Fibroblast of skin of right quadriceps (primary cell): ENCODE results near the gene DIAPH2.
A peak's percentile ranks its signal among the peaks of the same experiment; 100 is the strongest.

Experiments used
- DNase-seq: peaks from one replicate; pipeline ENCODE4 v3.0.0-alpha.2; 2013

The DIAPH2 gene

DNA sequence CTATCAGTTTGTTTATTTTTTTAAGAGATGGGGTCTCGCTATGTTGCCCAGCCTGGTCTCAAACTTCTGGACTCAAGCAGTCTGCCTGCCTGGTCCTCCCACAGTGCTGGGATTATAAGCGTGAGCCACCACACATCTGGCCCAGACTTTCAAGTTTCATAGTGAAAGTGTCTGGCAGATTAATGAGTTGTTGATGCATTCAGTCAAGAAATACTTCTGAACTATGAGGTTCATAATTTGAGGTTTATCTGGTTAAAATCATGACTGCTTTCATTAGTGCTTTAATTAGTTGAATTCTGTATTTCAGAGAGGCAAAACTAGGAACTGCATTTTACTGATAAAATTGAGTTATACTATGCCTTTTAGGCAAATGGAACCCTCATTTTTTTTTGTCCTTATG, 837.7 kb downstream of the DIAPH2 start:
- no peak for DNase-seq

DNA sequence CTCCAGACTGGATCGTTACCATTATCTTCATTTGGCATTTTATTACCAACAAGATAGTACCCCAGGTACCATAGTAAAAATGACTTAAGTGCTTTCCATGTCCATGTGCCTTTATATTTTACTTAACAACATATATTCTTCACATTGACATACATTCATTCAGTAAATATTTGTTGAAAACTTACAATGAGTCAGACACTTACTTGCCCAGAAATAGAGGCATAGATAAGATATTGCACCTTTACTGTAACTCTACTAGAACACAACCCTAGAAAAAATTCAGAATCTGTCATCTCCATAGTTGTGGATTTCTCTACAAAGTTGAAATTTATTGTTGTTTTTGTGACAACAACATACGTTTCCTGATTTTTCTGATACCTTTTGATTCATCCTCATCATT, 839.7 kb downstream of the DIAPH2 start:
- DNase-seq, result no peak

DNA sequence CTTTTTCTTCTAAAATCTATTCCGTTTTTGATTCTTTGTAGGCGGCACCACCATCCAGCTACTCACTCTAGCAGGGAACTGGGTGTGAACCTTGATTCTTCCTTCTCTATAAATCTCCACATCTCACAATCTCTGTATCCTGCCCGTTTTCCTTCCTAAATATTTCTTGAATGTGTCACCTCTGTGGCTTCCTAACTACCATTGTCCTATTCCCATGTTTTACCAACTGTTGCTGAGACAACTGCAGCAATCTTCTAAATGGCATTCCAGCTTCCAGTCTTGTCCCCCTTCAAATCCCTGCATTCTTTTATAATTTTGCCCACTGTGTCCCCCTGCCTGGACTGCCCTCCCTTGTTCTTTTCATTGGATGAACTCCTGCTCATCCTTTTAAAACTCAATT, 840.4 kb downstream of the DIAPH2 start:
- DNase-seq, result peak; percentile 34

DNA sequence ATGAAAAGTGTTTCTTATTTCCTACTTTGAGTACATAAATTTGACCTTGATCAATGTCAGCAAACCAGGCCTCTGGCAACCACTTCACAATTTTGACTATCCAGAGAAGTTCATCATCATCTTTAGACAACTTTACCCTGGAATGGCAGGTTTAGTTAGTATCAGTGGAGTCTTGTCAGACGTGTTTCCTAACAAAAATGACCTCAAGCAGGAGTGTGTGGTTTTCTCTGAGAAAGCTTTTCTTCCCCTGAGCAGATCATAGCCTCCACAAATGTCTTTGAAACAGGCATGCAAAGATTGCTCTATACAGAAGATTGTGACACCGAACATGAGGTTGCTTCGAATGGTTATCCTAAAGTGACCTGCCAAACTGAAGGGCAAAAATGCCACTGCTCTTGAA, 841.3 kb downstream of the DIAPH2 start:
- DNase-seq, result no peak

DNA sequence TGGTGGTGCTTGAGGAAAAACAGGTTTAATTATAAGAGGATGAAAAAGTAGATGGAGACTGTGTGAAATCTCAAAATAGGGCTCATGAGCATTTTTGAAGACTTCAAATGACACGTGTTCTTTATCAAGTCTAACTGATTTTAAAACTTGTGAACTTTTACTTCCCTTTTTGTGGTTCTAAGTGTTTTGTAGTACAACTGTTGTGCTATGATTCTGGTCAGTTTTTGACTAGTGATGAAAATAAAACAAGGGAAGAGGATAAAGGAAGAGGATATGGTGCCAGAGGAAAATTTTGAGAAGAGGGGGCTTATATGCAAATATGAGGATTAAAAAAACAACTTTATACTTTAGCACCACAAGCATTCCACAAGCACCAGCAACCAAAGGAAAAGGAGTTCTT, 843.1 kb downstream of the DIAPH2 start:
- DNase-seq, result no peak

DNA sequence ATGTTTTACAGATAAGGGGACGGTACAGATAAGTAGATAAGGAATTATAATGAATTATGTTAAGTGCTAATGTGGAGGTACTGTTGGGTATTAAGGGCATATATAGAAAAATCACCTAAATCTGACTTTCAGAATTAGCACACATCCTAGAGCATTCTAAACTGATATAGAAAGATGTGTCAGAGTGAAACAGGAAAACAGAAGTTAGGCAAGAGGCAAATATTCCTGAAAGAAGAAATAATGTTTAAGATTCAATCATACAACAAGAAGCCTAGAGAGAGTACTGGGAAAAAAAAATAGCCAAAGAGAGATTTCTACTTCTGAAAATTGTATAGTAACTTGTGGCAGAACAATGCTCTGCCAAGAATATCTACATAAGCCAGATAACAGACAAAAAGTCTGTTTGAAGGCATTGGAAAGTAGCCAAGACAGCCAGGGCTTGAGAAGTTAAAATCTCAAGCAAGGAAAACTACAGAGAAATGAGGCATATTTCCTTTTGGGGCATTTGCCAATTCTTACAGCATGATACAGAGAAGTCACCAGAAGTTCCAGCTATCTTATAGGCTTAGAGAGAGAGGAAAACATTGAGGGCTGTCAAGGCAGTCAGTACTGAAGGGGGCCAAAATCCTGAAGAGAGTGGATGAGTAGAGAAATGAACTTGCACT, 845.0 kb downstream of the DIAPH2 start:
- peak; percentile 28 for DNase-seq

DNA sequence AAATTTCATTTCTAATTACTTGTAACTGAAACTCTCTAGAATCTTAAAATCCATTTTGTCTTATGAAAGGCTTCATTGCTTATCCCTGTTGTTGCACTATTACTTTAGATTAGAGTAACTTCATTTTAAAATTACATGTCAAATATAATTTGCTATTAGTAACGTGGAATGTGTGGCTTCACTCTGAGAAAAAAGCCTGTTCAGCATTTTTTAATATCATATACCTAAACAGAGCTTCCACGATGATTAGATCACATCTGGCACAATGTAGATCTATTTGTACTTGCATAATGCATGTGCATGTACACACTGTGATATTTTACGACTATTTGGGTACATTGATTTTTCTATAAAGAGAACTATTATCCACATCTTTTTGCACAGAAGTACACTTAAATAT, 847.2 kb downstream of the DIAPH2 start:
- DNase-seq, result no peak

DNA sequence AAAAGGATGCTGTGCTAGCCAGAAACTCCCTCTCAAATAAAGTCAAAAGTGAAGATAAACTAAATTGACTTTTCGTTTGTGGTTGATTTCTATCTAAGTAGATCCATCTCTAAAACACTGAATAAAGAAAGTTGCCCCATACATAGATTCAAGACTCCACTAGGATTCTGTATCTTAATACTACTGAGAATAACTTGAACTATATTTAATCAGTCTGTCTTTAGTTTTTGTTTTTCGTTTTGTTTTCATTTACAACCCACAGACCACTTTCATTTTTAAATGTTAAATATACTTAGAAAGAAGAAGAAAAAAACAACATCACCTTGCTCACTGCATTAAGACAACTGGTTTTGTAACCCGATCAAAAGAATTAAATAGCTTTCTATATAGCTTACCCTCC, 854.1 kb downstream of the DIAPH2 start:
- DNase-seq, result no peak

DNA sequence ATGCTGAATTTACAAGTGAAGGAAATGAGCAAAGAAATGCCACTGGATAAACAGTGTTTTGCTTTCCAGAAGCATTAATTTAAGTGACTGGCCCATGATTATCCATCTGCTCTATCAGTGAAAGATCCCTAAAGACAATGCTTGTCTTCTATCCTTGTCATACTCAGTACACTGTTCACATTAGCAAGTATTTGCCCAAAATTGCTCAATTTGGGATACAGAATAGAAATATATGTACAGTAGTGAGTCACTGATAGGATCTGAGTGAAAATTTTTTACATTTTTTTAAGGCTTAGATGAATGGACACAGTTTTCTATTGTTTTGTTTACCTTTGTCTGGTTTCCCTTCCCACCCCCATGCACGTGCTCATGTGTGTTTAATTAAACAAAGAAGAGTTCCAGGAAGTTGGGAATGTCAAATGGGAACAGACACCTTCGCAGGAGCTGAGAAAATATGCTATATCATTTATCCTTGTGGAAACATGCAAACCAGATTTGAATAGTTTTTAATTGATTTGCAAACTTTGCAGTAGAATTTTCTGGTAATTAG, 855.4 kb downstream of the DIAPH2 start:
- DNase-seq, result no peak

DNA sequence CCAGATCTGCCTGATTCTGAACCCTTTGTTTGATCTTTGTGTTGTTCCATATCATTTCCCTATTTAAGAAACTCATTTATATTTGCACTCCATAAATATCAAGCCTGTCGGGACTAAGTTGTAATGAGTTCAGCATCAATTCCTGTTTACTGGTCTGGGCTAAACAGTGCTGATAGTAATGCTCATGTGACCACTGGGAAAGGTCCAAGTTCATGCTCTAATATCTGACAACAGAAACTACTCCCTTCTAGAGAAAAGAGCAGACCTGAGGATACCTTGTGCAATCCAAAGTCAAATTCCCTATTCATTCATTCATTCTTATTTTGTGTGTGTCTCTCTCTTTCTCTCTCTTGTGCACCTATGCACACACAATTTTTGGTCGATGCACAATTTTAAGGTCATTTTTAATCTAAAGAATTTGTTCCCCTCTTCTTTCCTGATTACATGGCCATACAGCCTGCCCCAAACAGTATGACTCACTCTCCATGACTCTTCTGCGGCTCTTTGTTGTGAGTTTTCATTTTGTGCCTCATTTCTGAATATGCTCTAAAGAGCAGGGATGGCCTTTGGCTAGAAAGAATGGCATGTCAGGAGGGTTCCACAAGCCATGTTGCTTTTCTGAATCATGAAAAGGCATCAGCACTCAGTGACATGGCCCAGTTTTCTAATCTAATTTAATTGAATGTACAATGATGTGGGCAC, 863.4 kb downstream of the DIAPH2 start:
- DNase-seq, result no peak

DNA sequence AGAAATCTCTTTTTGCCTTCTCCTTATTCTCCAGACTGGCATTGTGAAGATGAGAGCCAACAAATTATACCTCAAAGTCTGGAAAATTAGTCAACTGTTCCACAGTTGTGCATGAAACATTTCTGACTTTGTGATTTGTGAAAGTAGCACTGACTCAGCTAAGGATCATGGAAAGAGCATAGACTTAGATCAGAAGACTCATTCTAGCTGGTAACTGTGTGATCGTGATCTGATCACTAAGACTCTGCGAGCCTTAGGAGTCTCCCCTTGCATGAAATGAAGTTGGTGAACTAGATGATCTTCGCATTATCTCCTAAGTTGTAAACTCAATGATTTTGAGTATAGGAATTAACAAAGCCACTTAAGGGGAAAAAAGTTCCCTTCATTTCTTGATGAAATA, 867.2 kb downstream of the DIAPH2 start:
- DNase-seq, result no peak

DNA sequence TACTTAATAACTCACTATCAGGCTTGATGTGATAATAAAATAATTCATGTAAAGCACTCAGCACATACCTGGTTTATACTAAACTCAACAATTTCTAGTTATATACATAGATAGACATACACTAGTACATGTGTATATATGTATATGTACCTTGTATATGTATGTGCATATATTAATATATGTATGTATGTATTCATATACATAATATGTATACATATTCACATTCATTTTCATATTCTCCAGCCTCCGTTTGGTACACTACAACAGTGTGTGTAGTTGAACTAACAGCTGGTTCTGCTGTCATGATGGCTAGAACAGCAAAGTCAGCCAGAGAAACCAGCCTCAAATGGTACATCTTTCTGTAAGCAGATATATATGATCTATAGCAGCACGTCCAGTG, 869.2 kb downstream of the DIAPH2 start:
- no peak for DNase-seq

DNA sequence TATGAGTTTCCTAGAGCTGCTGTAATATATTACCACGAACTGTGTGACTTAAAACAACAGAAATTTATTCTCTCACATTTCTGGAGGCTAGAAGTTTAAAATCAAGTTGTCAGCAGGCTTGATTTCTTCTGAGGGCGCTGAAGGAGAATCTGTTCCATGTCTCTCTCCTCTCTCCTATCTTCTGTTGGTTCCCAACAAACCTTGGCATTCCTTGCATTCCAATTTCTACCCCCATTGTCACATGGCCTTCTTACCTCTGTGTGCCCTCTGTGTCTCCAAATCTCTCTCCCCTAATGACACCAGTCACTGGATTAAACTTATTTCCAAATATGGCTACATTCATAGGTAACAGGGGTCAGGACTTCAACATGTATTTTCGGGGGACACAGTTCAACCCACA, 871.7 kb downstream of the DIAPH2 start:
- DNase-seq, result no peak

DNA sequence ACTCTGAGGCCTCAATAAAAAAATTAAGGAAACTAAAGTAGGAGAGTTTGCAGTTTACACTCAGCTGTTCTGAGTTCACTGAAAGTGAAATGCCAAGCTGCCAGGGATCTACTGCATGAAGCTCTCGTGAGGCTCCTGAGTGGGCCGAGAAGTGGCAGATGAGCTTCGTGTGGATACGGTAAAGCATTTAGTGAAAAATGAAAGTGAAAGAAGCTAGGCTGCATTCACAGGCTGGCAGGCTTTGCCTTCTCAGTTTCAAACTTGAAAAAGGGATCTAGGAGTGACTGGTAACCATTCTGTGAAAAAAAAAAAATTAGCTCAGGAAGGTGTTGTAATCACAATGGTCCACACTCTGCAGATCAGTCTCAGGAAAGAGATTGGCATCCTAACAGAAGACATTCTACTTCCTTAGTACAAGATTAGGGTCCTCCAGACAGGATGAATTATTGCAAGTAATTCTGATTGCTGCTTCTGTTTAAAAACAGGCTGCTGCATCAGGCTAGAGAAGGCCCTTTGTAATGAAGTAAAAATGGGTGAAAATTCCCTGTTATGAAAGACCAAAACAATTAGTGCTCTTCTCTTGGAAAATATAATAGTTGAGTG, 879.0 kb downstream of the DIAPH2 start:
- DNase-seq, result peak; percentile 42

DNA sequence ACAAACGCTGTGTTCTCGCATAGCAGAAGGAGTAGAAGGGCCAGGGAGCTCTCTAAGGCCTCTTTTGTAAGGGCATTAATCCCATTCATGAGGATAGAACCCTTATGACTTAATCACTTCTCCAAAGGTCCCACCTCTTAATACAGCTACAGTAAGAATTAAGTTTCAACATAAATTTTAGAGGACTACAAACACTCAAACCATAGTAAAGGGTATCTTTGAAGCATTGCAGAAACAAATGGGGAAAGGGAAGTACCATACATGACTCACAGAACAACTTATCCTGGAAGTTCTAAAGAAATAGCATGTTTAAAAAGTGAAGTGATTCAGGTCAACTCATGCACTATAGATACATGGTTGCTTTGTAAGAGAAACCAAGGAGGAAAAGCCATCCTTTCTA, 879.9 kb downstream of the DIAPH2 start:
- DNase-seq, result no peak

DNA sequence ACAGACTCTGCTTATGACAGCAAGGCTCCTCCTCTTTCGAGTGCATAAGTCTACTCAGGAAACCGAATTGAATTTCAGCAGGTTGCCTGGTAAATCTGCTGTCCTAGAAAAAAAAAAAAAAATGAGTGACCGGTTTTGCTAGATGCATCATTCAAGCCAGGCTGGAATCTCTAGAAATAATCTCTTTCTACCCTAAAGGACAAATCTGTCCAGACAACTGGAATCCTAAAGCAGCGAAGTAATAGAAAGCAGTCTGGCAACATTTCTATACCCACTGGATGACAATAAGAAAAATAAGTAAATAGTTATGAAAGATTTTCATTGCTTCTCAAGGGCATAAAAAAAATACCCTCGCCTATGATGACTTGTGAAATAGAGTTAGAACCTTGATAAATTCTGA, 902.5 kb downstream of the DIAPH2 start:
- DNase-seq, result no peak

DNA sequence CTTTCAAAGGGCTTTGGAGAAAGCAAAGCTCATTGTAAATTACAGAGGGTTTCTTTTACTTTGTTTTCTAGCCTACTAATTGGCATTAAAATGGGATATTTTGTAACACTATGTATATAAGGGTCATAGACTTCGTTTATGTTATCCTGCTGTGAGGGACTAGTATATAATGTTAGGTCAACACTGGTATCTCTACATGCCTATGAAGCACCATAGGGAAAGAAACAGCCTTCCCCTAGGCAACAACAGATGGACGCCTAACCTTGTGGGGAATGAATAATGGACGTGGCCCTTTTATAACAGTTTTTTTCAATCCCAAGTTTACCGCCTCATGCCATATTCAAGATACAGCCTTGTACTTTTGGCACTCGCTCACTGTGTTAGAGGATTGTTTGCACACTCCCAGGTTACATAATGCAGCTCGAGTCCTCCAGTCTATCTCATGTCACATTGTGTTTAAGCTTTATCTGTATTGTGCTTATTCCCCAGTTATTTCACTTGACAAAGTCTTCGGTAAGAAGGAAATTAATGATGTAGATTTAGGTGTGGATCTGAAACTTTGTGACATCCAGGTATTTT, 910.1 kb downstream of the DIAPH2 start:
- no peak for DNase-seq

DNA sequence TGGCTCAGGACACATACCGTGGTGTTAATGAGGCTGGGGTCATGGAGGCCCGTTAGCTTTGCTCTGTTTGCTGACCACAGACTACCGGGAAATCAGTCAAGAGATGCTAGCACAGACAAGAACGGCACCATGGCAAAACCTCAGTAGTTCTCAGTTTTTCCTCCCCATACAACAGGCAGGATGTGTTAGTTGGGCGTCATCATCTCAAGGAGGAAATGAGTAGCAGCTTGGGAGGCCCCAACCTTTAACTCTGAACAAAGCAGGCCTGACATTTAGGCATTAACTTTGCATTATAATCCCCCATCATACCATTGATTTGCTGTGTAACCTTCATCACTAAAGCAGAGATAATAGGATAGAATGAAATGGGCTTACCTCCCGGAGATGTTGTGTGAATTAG, 913.3 kb downstream of the DIAPH2 start:
- DNase-seq, result no peak

DNA sequence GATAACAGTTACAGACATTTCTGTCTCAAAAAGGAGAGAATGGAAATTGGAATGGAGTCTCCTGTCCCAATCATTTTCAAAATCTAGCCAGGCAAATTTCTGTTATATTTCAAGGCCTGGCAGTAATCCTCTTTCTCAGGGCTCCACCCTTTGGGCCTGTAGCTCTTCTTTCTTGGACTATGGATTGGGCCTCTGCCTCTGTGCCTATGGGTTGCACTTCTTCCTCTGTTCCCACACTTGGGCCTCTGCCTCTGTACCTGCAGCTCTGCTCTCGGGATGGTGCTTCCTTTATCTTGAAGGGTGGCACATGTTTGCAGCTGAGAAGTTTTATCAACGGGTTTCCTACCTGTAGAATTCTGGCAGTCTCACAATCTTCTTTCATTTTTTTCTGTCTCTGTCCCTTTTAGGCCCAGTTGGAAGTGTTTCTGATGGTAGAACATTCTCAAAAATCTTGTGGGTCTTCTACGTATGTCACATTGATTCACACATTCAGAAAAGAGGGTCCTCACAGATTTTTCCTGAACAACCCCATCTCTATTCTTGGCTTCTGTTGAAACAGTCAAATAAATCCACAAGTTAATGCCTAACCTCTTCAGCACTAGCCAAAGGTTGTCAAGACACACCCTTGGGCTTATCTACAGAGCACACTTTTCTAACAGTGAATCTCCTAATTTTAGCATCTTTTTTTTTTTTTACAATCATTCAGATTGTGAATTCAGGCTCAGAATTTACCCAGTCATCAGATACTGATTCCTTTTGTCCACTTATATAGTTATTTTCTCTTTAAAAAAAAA, 918.0 kb downstream of the DIAPH2 start:
- DNase-seq, result no peak

DNA sequence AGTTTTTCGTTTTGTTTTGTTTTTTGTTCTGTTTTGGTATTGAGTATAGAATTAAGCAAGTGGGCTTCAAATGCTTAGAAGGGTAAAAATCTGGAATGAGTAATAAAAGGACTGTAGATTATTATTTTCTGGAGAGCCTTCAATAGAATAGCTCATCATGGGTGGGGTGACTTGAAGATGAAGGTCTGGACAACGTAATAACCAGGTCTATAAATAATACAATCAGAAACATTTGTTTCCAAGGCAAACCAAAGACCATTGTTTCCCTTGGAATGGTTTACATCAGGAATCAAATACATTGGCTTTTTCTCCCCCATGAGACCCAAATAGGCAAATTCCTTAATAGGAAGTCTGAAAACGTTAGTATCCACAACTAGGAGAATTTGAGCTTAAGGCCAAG, 920.6 kb downstream of the DIAPH2 start:
- DNase-seq, result no peak

DNA sequence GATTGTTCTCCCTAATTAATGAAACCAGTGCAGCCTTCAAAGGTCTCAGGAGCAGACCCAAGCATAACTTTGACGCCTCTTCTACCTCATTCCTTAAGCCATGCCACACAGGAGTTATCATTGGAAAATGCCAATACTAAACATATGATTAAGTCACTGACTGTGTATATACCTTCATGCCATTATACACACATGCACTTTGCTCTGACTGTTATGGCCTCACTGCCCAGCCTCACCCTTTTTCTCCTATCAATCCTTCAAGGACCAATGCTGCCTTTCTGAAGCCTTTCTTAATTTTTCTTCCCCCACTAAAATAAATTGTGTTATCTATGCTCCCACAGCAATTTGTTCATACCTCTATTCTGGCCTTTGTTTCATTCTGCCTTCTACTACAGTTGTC, 924.7 kb downstream of the DIAPH2 start:
- no peak for DNase-seq

DNA sequence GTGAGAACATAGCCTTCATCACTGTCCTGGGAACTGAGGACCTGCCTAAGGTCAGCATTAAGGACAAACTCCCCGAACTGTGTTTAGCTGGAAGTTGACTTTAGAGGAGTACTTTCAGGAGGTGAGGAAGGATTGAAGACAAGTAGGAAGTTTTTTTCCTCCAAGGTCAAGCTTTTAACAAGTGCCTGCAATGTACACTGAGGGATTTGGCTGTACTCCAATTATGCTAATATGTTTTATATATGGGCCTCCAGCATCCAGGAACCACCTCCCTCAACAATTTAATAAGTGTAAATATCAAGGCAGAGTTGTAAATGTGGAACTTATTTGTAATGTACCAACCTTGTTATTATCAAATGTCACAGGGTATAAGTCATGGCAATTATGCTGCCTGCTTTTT, 925.3 kb downstream of the DIAPH2 start:
- no peak for DNase-seq

DNA sequence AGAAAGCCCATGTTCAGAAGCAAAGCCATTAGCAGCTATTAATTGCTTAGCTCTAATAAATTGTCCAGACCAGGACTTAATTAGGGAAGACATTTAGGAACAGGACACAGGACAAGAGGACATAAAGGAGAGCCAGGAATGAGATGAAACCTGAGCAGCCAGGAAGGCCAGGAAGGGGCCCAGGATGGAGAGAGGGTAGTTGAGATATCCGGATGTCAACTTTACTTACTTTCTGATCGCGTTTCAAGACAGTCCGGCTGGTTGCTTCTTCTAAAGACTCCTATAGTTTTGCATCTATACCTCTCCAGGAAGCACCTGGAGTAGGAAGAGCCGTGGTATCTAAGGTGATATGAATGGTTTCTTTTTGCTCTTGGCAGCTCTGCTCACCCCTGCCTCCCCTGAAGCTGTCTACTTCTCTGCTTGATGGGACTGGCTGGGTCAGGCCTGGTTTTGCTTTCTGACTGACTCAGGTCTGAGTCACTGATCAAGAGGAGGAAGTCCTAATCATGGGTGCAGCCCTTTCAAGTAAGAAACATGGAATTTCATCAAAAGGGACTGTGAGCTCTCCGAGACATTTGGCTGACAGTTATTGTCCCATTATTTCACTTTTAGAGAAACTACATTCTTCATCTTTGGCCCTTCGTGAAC, 932.4 kb downstream of the DIAPH2 start:
- DNase-seq, result peak; percentile 58
